ENCODE results near the gene FCRL6. TPM values are rescaled to one million over a fixed set of nuclear protein-coding genes. Genes with fewer than 3 reads are reported as not detected.

The FCRL6 gene
- total RNA-seq, 3 donors from 2014 or later (not counting 1 experiment from before 2014, with no cell fraction given), result 138 to 309 (median 298) TPM

- DNase-seq (peak in 1 of 2 donors; percentile 35), ATAC-seq (peak; percentile 11 to 18 (median 13))
- Histone ChIP-seq H3K36me3 (ENCODE audit: control insufficient read depth, insufficient read depth, low read length) (no peaks in the 10 kb centered on the region), H3K27me3 (ENCODE audit: control insufficient read depth, insufficient read depth, low read length) (no peaks in the 10 kb centered on the region), H3K27ac (ENCODE audit: low read length) (peak overlapping the region; percentile 81), H3K4me3 (ENCODE audit: low read length) (peak overlapping the region; percentile 56), H3K9me3 (ENCODE audit: control insufficient read depth, insufficient read depth, low read length) (no peaks in the 10 kb centered on the region), H3K4me1 (ENCODE audit: control insufficient read depth, insufficient read depth, low read length) (peaks cover 14% of the 10 kb centered on the region)
- WGBS (ENCODE audit: insufficient coverage), result under 1% methylated on average over 31 of the region's 31 CpGs
- Mint-ChIP-seq H3K4me3 (peak overlapping the region; percentile 86), H3K27ac (peak overlapping the region; percentile 79 to 85), H3K4me1 (peaks cover 16 to 28% of the 10 kb centered on the region in 2 donors), H3K9me3 (no peaks in the 10 kb centered on the region), H3K27me3 (ENCODE audit: low read depth in 2 of 2) (peaks cover 0 to 3% of the 10 kb centered on the region in 2 donors), H3K36me3 (no peaks in the 10 kb centered on the region)
- intact Hi-C loops (cut with micrococcal nuclease), result loop anchor here (5.0 kb wide), 1 partner anchor 52 kb away; the partner anchor contains the start of gene FCRL6
- no peak for TF ChIP-seq CTCF (IDR thresholded peaks at IDR 0.05)
These were observed 52.0 kb downstream of the FCRL6 start for GRCh38 chr1:159854116-159854692.

- ATAC-seq, result peak; percentile 85 to 91 (median 88)
- TF ChIP-seq CTCF (IDR thresholded peaks at IDR 0.05), result no peak
- intact Hi-C loops (cut with micrococcal nuclease), result loop anchor here (5.0 kb wide), 1 partner anchor 52 kb away; the partner anchor contains the start of gene FCRL6
- Histone ChIP-seq H3K4me3 (ENCODE audit: low read length) (peak overlapping the region; percentile 57), H3K27me3 (ENCODE audit: control insufficient read depth, insufficient read depth, low read length) (no peaks in the 10 kb centered on the region), H3K27ac (ENCODE audit: low read length) (peak overlapping the region; percentile 81), H3K4me1 (ENCODE audit: control insufficient read depth, insufficient read depth, low read length) (peaks cover 14% of the 10 kb centered on the region), H3K36me3 (ENCODE audit: control insufficient read depth, insufficient read depth, low read length) (no peaks in the 10 kb centered on the region), H3K9me3 (ENCODE audit: control insufficient read depth, insufficient read depth, low read length) (no peaks in the 10 kb centered on the region)
- Mint-ChIP-seq H3K4me1 (peaks cover 15 to 28% of the 10 kb centered on the region in 2 donors), H3K27ac (peak overlapping the region; percentile 43 to 79), H3K27me3 (ENCODE audit: low read depth in 2 of 2) (peaks cover 0 to 3% of the 10 kb centered on the region in 2 donors), H3K9me3 (no peaks in the 10 kb centered on the region), H3K4me3 (peak overlapping the region; percentile 92), H3K36me3 (no peaks in the 10 kb centered on the region)
- DNase-seq, result peak; percentile 60 to 81
- under 1% methylated on average over 59 of the region's 59 CpGs for WGBS (ENCODE audit: insufficient coverage)
These were observed 52.6 kb downstream of the FCRL6 start for GRCh38 chr1:159854693-159855192.

- Histone ChIP-seq H3K27ac (ENCODE audit: low read length) (no peak overlapping the region), H3K27me3 (ENCODE audit: control insufficient read depth, insufficient read depth, low read length) (no peaks in the 10 kb centered on the region), H3K36me3 (ENCODE audit: control insufficient read depth, insufficient read depth, low read length) (no peaks in the 10 kb centered on the region), H3K9me3 (ENCODE audit: control insufficient read depth, insufficient read depth, low read length) (no peaks in the 10 kb centered on the region), H3K4me1 (ENCODE audit: control insufficient read depth, insufficient read depth, low read length) (peaks cover 14% of the 10 kb centered on the region), H3K4me3 (ENCODE audit: low read length) (no peak overlapping the region)
- no peaks in the 10 kb centered on the region for H3K27me3 Mint-ChIP-seq (ENCODE audit: low read depth in 2 of 2)
- peaks cover 15 to 28% of the 10 kb centered on the region in 2 donors for H3K4me1 Mint-ChIP-seq
- intact Hi-C loops (cut with micrococcal nuclease), result no loop called here
- DNase-seq (no peak), ATAC-seq (no peak)
- no peaks in the 10 kb centered on the region for H3K36me3 Mint-ChIP-seq
- peak overlapping the region; percentile 43 to 79 for H3K27ac Mint-ChIP-seq
- no peak overlapping the region for H3K4me3 Mint-ChIP-seq
- no peaks in the 10 kb centered on the region for H3K9me3 Mint-ChIP-seq
- TF ChIP-seq CTCF (IDR thresholded peaks at IDR 0.05), result no peak
- WGBS (ENCODE audit: insufficient coverage), result 95% methylated on average over 34 of the region's 34 CpGs
These were observed 53.5 kb downstream of the FCRL6 start for GRCh38 chr1:159855709-159856108.

Data from natural killer cell (primary cell).